GM12878 (cell line): ENCODE results near the gene KCNAB2. TPM values are rescaled to one million over a fixed set of nuclear protein-coding genes. Genes with fewer than 3 reads are reported as not detected.
A peak's percentile ranks its signal among the peaks of the same experiment; 100 is the strongest.

Source experiments
- ATAC-seq: fragments of 200-7000 bp; cut with Tn5 transposase; 3 replicates; pipeline ENCODE4 v1.9.1; 2020; ENCODE audit warnings: mild to moderate bottlenecking, moderate library complexity
- BruUV-seq: library from RNA; stranded (reverse); fragments of 400-500 nt; replicated peaks from 2 replicates; lab custom pipeline; 2021; lab: Mats Ljungman, UMichigan
- CTCF ChIA-PET: fragments of 300-600 bp; sonication (Branson Sonifier 250); formaldehyde crosslinking; extraction: SDS; loops from one replicate; lab custom pipeline; 2021; ENCODE audit warnings: inconsistent platforms; lab: Yijun Ruan, JAX
- POLR2A ChIA-PET: fragments of 350-600 bp; formaldehyde crosslinking; extraction: SDS; loops from one replicate; lab custom pipeline; 2021; ENCODE audit warnings: inconsistent platforms; lab: Charles Lee
- RAD21 ChIA-PET: fragments of 300-600 bp; sonication (Branson Sonifier 250); formaldehyde crosslinking; loops from one replicate; lab custom pipeline; 2023; ENCODE audit warnings: antibody characterized with exemption; ENCODE audit not compliant: unreplicated experiment; lab: Charles Lee
- SMC1A ChIA-PET: fragments of 300-600 bp; sonication (Branson Sonifier 250); formaldehyde crosslinking; loops from one replicate; lab custom pipeline; 2023; ENCODE audit not compliant: unreplicated experiment, uncharacterized antibody; lab: Charles Lee
- DNase-seq: peaks from one replicate; pipeline ENCODE4 v3.0.0-alpha.2; 2011; ENCODE audit warnings: low read depth, low spot score
- FAIRE-seq: peaks from 3 replicates; lab custom pipeline; 2011; peaks lifted over from hg19 to GRCh38; lab: Jason Lieb, UNC
- H2AFZ ChIP-seq: 2 replicates; pipeline ENCODE4 v1.6.0; 2011; ENCODE audit warnings: low read depth, low read length, control low read depth; ENCODE audit not compliant: control insufficient read depth
- H3K27ac ChIP-seq: 2 replicates; pipeline ENCODE4 v1.5.1; 2011; ENCODE audit warnings: control low read depth; ENCODE audit not compliant: control insufficient read depth, insufficient read depth
- H3K27me3 ChIP-seq, 2 experiments: replicated peaks in 1 of 2; 2 replicates each; pipeline versions ENCODE4 v1.6.0 to v1.6.1; 2011; ENCODE audit warnings: low read length in 1 of 2; ENCODE audit not compliant: control insufficient read depth in 2 of 2, insufficient read depth in 2 of 2
- H3K36me3 ChIP-seq, 2 experiments: 2 replicates each; pipeline ENCODE4 v1.5.1; 2011; ENCODE audit warnings: low read length in 1 of 2; ENCODE audit not compliant: control insufficient read depth in 2 of 2, insufficient read depth in 2 of 2
- H3K4me1 ChIP-seq: 2 replicates; pipeline ENCODE4 v1.6.1; 2011; ENCODE audit warnings: mild to moderate bottlenecking, low read length, moderate library complexity, mixed read lengths; ENCODE audit not compliant: control insufficient read depth, insufficient read depth
- H3K4me2 ChIP-seq: 2 replicates; pipeline ENCODE4 v1.6.0; 2011; ENCODE audit warnings: control low read depth; ENCODE audit not compliant: control insufficient read depth, insufficient read depth
- H3K4me3 ChIP-seq: fragments of 200-600 bp; sonication (generic); 2 replicates; pipeline ENCODE4 v1.5.1; 2016
- H3K79me2 ChIP-seq: 2 replicates; pipeline ENCODE4 v1.6.0; 2011; ENCODE audit warnings: low read length; ENCODE audit not compliant: control insufficient read depth, insufficient read depth
- H3K9ac ChIP-seq: 2 replicates; pipeline ENCODE4 v1.8.0; 2011; ENCODE audit warnings: low read length, control low read depth, mixed read lengths; ENCODE audit not compliant: control insufficient read depth, insufficient read depth
- H3K9me3 ChIP-seq: replicated peaks from 3 replicates; pipeline ENCODE4 v1.5.1; 2011; ENCODE audit warnings: mild to moderate bottlenecking, low read length; ENCODE audit not compliant: control insufficient read depth, insufficient read depth
- H4K20me1 ChIP-seq: 2 replicates; pipeline ENCODE4 v1.6.0; 2011; ENCODE audit not compliant: control insufficient read depth, insufficient read depth
- ASH2L ChIP-seq: fragments of 300-600, 200-600 bp; sonication (generic); IDR thresholded peaks from 2 replicates; pipeline ENCODE4 v1.6.1; 2017; ENCODE audit warnings: low read depth, mild to moderate bottlenecking, borderline replicate concordance
- BMI1 ChIP-seq: fragments of 450-650 bp; IDR thresholded peaks from 2 replicates; pipeline ENCODE4 v1.6.1; 2016; ENCODE audit warnings: mild to moderate bottlenecking, moderate library complexity, borderline replicate concordance
- CEBPB ChIP-seq, 2 experiments: fragments of 150-350 bp in 1 of 2; IDR thresholded peaks; 2 replicates each; pipeline ENCODE4 v1.6.1; 2012 to 2014; ENCODE audit warnings: low read depth in 2 of 2, low read length in 2 of 2, borderline replicate concordance in 1 of 2, inconsistent platforms in 1 of 2
- JUNB ChIP-seq: IDR thresholded peaks from 2 replicates; pipeline ENCODE4 v1.6.1; 2016; ENCODE audit warnings: antibody characterized with exemption, mild to moderate bottlenecking
- KDM1A ChIP-seq: fragments of 200-600 bp; sonication (generic); IDR thresholded peaks from 2 replicates; pipeline ENCODE4 v1.6.1; 2016; ENCODE audit warnings: borderline replicate concordance
- MEF2A ChIP-seq: IDR thresholded peaks from 2 replicates; pipeline ENCODE4 v1.6.1; 2011; ENCODE audit warnings: low read depth, mild to moderate bottlenecking, low read length, moderate library complexity; ENCODE audit not compliant: insufficient read depth
- NBN ChIP-seq: fragments of 450-650 bp; IDR thresholded peaks from 2 replicates; pipeline ENCODE4 v1.6.1; 2016
- NFXL1 ChIP-seq: fragments of 450-650 bp; IDR thresholded peaks from 2 replicates; pipeline ENCODE4 v1.6.1; 2017; ENCODE audit warnings: antibody characterized with exemption, mild to moderate bottlenecking, borderline replicate concordance
- NR2C1 ChIP-seq: fragments of 450-650 bp; IDR thresholded peaks from 2 replicates; pipeline ENCODE4 v1.6.1; 2017; ENCODE audit warnings: antibody characterized with exemption, mild to moderate bottlenecking, moderate library complexity
- PAX5 ChIP-seq: IDR thresholded peaks from 2 replicates; pipeline ENCODE4 v1.6.1; 2011; ENCODE audit warnings: low read depth, low read length, borderline replicate concordance
- POLR2AphosphoS5 ChIP-seq: IDR thresholded peaks from 2 replicates; pipeline ENCODE4 v1.6.1; 2011; ENCODE audit warnings: mild to moderate bottlenecking, low read length, inconsistent platforms
- RCOR1 ChIP-seq: conservative IDR thresholded peaks from 2 replicates; pipeline ENCODE4 v1.6.1; 2012; ENCODE audit warnings: low read depth, low read length, improper control_type of control experiment
- RFX5 ChIP-seq: IDR thresholded peaks from 2 replicates; pipeline ENCODE4 v1.6.1; 2011; ENCODE audit warnings: low read depth, low read length, improper control_type of control experiment
- SMAD1 ChIP-seq: fragments of 450-650 bp; IDR thresholded peaks from 2 replicates; pipeline ENCODE4 v1.6.1; 2018; ENCODE audit warnings: mild to moderate bottlenecking, low read depth; ENCODE audit not compliant: partially characterized antibody
- SRF ChIP-seq, 2 experiments: IDR thresholded peaks; 2 replicates each; pipeline ENCODE4 v1.6.1; 2011; ENCODE audit warnings: low read depth in 2 of 2, low read length in 2 of 2, mild to moderate bottlenecking in 1 of 2, moderate library complexity in 1 of 2
- ZBTB4 ChIP-seq: fragments of 450-650 bp; formaldehyde crosslinking; IDR thresholded peaks from 2 replicates; pipeline ENCODE4 v1.4.0; 2022; ENCODE audit warnings: mild to moderate bottlenecking, moderate library complexity
- ZNF217 ChIP-seq: fragments of 450-650 bp; IDR thresholded peaks from 2 replicates; pipeline ENCODE4 v1.6.1; 2017; ENCODE audit warnings: antibody characterized with exemption, mild to moderate bottlenecking
- WGBS: methylation state at CpG from one replicate; pipeline ENCODE4 v1.1.6; 2016; ENCODE audit warnings: low lambda C conversion rate; ENCODE audit not compliant: insufficient replicate concordance, insufficient coverage; ENCODE audit errors: missing lambda C conversion rate; 5-methylcytosine and 5-hydroxymethylcytosine counted together
- in situ Hi-C: fragments of 300-500 bp; cut with MboI; formaldehyde crosslinking; loops from 9 replicates; pipeline ENCODE4 v1.14.3; 2018; ENCODE audit warnings: mixed read lengths
- intact Hi-C: fragments of 100-400 bp; cut with micrococcal nuclease; formaldehyde crosslinking; loops from one replicate; pipeline ENCODE4 v1.14.2; 2022; ENCODE audit not compliant: unreplicated experiment
- polyA plus RNA-seq, 11 experiments: library from polyadenylated mRNA; depleted of rRNA in 4 of 11; unstranded in 6 of 11; stranded (reverse) in 5 of 11; fragments of >200 nt; fragmentation: Nextera tagmentation in 4 of 11; fragmentation: Illumina TruSeq in 1 of 11; extraction: Ambion mirVana in 4 of 11; extraction: Trizol in 1 of 11; gene quantifications; 1 replicate in 1 of 11; 2 replicates in 10 of 11; pipeline versions ENCODE4 v1.2.1 to v1.2.3, GENCODE V29; 2011 to 2016; ENCODE audit warnings: inconsistent platforms in 2 of 11, missing spikeins in 2 of 11, low read depth in 1 of 11
- total RNA-seq, 4 experiments: library from RNA; depleted of rRNA in 3 of 4; stranded (reverse); fragments of >200 nt in 3 of 4; fragmentation: Illumina TruSeq in 1 of 4; extraction: Trizol in 1 of 4; gene quantifications; 2 replicates each; pipeline versions ENCODE4 v1.2.1 to v1.2.3, GENCODE V29; 2013 to 2021
- TF ChIP-seq, protein P1 (sequence below): fragments of 150-350 bp; IDR thresholded peaks from 2 replicates; pipeline ENCODE4 v1.6.1; 2016; ENCODE audit warnings: low read depth, low read length

KCNAB2 gene
- total and polyA plus RNA-seq, 10 of the 15 experiments (the other 5 are each of a cell fraction or from before 2014, with no cell fraction given), result 2.9 to 123 (median 62.4) TPM

DNA sequence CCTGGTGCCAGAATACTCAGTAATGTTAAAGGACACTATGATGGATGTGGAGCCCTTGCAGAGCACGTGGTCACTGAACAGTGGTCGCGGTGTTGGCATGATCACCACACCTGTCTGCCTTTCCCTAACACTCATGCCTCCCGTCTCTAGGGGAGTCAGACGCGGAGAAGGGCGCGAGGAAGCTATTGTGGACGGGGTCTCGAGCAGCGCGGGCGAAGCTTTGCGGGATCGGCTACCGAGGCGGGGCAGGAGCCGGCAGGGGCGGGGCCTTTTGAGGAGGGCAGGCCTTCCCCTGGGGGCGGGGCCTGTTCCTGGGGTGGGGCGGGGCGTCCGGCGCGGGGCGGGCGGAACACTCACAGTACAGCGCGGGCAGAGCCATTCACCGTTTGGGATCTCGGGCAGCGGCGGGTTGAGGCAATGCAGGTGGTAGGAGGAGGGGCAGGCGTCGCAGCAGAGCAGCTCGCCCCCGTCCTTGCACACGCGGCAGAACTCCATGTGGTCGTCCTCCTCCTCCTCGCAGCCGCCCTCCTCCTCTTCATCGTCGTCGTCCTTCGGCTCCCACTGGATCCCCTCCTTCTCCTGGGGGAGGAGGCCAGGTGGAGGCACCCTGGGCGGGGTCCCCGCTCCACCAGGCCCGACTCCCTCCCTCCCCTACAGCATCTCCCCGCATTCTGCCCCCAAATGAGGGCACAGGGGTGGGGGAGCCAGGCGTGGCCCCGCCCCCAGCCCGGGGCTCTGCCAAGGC, 103.0 kb downstream of the KCNAB2 start:
- DNase-seq (no peak), ATAC-seq (peak; percentile 59), FAIRE-seq (no peak)
- Histone ChIP-seq H3K4me3 (no peak overlapping the region), H3K27me3 (no peaks in the 10 kb centered on the region; a peak in 1 of 4 replicates), H3K9me3 (no peaks in the 10 kb centered on the region), H3K9ac (no peak overlapping the region), H3K4me1 (no peaks in the 10 kb centered on the region), H3K27ac (no peak overlapping the region), H3K36me3 (no peaks in the 10 kb centered on the region), H3K79me2 (no peaks in the 10 kb centered on the region), H4K20me1 (no peaks in the 10 kb centered on the region), H3K4me2 (no peak overlapping the region), H2AFZ (no peak overlapping the region)
- BruUV-seq, result no TSS peak
- intact Hi-C loops (no loop called here), in situ Hi-C loops (no loop called here)
- ChIA-PET POLR2A (no interaction called here), SMC1A (no interaction called here), RAD21 (no interaction called here), CTCF (no interaction called here)
- WGBS, result 35% methylated on average over 23 of the region's 53 CpGs
- TF ChIP-seq CEBPB (IDR thresholded peaks at IDR 0.05; ENCODE audit: borderline replicate concordance in 1 of 2, low read depth in 2 of 2, low read length in 2 of 2) (no peak), ASH2L (no peak), SRF (IDR thresholded peaks at IDR 0.05; ENCODE audit: low read depth in 2 of 2, low read length in 2 of 2) (no peak), NFXL1 (no peak), BMI1 (no peak), ZBTB4 (CRISPR knock-in tag) (no peak), KDM1A (no peak), NR2C1 (no peak), RCOR1 (no peak), SMAD1 (no peak), MEF2A (no peak), JUNB (no peak), ZNF217 (no peak), POLR2AphosphoS5 (no peak), NBN (no peak), RFX5 (no peak), PAX5 (no peak)
- TF ChIP-seq, protein P1, sequence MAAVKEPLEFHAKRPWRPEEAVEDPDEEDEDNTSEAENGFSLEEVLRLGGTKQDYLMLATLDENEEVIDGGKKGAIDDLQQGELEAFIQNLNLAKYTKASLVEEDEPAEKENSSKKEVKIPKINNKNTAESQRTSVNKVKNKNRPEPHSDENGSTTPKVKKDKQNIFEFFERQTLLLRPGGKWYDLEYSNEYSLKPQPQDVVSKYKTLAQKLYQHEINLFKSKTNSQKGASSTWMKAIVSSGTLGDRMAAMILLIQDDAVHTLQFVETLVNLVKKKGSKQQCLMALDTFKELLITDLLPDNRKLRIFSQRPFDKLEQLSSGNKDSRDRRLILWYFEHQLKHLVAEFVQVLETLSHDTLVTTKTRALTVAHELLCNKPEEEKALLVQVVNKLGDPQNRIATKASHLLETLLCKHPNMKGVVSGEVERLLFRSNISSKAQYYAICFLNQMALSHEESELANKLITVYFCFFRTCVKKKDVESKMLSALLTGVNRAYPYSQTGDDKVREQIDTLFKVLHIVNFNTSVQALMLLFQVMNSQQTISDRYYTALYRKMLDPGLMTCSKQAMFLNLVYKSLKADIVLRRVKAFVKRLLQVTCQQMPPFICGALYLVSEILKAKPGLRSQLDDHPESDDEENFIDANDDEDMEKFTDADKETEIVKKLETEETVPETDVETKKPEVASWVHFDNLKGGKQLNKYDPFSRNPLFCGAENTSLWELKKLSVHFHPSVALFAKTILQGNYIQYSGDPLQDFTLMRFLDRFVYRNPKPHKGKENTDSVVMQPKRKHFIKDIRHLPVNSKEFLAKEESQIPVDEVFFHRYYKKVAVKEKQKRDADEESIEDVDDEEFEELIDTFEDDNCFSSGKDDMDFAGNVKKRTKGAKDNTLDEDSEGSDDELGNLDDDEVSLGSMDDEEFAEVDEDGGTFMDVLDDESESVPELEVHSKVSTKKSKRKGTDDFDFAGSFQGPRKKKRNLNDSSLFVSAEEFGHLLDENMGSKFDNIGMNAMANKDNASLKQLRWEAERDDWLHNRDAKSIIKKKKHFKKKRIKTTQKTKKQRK, result no peak
